Bone marrow (tissue), 2 donors: ENCODE data around the gene NRXN3.

Experiments used
- DNase-seq, 2 donors: peaks; one replicate each; lab custom pipeline; 2025; lab: John Stamatoyannopoulos, UW

The NRXN3 gene

DNA sequence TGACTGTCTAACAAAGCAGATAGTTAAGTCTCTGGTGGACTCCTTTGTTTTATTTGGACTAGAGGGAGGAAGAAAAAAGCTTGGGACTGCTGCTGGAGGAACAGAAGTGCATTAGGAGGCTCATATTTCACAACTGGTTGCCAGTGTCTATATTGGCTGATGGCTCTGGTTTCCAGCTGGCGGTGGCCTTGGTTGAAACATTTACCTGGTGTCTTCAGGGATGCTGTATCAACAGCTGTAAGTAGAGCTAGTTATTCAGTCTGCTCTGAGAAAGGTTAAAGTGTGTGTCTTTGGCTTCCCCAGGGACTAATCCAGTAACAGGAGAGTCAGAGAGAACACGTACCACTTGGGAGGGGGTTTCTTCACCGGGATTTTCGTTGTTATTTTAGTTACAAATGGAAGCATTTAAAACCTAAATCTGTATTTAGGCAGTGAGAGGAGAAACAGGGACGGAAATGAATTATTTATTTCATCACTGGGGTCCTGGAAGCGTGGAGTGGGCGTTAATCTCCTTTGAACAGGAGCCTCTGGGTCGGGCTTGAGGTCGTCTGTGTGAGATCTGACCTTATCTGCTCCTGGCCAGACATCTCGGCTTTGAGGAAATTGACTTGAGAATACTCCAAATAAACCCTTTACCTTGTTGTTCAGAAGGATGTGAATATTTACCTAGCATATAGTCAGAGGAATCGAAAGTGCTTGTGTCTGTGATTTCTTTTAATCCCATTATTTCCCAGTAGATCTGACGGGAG lies 149.9 kb downstream of the NRXN3 start:
- DNase-seq, result no peak

DNA sequence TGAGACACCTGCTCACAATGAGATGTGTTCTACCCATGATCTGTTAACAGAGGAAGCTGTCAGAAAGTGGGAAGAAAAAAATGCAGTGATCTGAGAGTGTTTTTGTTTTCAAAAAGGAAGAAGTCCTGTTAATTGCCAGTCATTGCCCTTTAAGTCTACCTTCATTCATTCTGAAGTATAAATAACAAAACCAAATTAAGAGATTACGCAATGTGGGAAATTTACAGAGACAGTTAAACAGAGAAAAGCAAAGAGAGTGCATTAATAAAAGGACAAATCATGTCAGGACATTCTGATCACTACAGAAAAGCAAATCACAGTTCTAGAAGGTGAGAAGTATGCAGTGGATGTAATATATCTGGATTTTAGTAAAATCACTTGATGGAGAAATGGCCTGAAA lies 154.2 kb downstream of the NRXN3 start:
- DNase-seq, result no peak

DNA sequence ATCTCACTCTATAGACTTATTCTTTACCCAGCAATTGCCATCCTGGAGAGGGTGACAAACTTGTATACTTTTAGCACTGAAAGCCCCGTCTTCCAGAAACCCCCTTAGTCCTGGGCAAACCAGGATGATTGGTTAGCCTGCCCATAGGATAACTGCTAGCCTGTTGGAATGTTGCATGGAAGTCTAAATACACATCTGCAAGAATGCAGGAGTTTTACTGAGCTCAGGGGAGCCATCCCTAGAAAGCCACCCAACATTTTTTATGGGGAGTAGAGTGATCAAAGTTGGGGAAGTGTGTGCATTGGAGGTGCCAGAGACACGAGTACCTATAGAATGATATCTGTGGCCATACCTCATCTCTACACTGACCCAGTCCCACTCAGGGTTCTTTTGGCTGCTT lies 155.7 kb downstream of the NRXN3 start:
- DNase-seq, result no peak

DNA sequence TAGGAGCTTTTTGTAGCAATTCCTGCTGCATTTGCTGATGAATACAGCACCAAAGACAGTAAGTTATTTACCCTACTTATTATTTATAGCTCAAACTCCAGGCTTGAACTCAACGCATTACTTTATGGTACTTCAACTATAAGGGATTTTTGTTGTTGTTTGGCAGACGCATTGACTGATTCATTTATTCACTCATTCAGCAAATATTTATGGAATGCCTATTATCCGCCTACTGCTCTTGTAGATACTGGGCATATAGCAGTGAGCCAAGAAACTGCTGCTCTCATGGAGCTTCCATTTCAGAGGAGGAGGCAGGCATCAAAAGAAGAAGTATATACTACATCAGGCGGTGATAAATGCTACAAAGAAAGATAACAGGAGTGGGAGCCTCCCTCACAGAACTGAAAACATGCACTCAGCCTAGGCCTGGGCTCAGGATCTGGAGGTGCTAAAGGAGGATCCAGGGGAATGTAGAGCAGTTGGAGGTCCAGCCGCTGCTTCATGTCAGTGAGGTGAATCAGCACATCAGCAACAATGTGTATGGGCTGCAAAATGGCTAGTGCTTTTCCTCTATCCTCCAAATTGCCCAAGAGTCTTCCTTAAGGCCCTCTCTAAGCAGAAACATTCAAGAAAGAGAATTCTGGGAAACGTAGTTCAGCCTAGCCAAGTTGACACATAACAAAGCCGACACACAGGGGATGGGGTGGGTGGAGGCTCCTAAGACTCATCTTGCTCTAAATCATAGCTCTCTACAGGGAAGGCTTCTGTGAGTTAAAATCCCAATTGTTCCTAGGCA lies 157.5 kb downstream of the NRXN3 start:
- DNase-seq, result no peak

DNA sequence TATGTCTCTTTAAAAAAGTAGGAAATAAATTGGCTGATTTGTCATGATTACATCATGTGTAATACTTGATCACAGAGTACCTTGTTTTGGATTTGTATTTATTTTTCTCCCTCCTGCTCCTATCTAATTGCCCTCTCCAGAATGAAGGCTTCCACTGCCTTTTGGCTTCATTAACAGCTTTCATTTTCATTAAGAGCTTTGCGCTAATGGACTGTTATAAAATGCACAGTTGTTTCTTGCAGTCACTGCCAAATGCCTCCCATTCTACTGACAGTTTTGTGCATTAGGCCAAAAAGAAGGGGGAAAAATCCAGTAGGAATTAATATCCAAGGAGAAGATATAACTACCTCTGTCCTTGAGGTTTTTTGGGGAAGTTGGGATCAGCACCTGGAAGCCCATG lies 159.2 kb downstream of the NRXN3 start:
- DNase-seq, result no peak

DNA sequence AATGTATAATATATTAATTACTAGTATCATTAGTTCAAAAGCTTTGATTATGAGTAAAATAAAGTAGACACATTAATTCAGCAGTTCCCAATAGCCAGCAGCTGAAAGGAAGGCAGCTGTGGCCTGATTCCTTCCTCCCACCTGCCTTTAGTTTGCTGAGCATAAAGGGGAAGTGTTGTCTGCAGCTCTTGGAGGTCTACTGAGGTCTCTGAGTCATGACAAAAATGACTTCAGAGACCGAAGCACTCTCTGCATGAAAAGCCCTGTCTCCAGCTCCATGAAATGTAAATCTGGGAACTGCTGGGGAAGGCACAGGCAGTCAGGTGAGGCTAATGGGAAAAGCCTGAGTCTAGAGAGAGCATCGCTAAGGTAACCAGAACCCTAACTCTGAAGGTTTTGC lies 165.4 kb downstream of the NRXN3 start:
- DNase-seq, result no peak

DNA sequence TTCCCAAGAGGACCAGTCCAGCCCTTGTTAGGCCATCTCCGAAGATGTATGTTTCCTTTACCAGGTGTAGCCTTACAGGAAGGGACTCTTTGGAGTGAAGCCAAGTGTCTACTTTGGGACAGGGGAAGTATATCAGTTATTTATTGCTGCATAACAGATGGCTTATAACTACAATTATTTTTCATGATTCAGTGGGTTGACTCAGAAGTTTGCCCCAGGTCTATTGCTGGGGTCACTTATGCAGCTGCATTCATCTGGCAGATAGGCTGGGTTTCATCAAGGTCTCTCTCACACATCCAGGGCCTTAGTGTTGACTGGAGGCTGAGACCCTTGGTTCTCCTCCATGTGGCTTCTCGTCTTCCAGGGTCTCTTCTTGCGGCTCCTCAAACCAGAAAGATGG lies 170.1 kb downstream of the NRXN3 start:
- DNase-seq, result no peak

DNA sequence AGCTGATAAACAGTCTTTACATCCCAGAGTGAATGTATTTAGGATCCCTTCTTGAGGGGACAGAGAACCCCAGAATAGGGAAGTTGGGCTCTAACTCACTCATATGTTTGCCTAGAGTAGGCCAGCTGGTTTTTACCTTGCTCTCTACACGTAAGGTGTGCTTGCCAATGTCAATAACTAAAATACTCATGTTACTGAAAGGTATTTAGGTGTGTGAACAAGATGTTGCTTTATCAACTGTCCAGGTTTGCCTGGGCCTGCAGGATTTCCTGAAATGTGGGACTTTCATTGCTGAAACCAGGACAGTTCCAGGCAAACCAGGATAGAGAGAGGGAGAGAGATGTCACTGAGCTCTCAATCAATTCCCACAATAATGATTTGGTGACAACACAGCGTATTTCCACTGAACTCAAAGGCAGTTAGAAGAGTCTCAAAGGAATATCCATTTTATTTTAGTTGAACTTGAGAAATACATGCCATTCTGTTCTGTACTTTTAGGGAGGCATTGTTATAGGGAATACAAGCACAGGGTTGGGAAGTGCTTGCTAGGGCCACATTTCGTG lies 171.7 kb downstream of the NRXN3 start:
- DNase-seq, result no peak

DNA sequence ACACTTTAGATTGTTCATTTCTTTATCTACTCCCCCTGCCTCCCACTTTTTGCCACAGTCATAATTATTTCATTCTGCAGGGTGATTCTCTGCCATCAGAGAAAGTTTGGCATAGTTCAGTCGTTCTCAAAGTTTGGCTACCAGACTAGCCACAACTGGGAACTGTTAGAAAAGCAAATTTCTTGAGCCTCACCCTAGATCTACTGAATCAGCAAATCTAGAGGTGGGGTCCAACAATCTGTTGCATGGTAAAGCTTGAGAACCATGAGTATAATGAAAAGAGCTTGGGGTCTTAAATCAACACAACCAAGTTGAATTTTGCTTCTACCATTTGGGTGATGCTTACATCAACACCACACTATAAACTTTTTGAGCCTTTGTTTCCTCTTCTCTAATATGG lies 172.7 kb downstream of the NRXN3 start:
- DNase-seq, result no peak

DNA sequence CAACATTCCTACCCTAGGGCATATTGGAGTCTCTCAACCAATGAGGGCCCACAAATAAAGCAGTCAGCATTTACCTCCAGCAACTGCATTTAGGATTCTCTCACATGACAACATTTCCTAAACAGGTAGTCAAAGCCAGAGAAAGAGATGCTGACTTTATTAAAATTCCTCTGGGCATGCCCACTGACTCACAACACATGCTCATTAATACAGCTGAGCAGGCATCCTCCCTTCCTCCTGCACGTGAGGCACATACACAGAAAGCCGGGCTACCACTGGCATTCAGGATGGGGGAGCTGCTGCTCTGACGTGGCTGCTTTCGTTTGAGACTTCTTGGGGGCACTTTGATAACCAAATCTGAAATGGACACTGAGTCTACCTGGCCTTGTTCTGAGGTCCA lies 174.1 kb downstream of the NRXN3 start:
- DNase-seq, result no peak

DNA sequence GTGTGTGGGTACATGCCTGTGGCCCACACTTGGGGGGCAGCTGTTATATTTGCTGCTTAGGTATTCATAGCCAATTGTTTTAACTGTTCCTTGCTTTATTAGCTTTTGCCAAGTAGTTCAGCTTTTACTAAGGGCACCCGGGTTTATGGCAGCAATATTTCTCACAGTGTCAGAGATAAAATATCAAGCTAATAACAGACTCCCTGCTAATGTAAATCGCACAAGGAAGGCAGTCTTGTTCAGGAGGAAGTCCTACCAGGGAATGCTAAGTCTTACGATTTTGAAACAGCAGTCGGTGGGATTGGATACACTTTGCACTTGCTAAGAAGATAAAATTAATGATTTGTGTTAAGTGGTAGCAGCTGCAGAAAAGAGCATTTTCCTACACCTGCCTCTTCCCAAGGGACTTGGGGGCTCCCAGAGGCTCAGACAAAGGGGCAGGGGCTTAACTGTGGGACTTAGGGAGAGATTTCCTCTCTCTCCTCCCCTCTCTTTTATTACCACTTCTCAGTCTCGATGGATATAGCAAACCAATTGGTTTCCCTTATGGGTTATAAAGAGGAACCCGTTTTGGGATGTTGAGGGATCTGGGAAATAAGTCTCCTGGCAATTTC lies 175.1 kb downstream of the NRXN3 start:
- no peak for DNase-seq

DNA sequence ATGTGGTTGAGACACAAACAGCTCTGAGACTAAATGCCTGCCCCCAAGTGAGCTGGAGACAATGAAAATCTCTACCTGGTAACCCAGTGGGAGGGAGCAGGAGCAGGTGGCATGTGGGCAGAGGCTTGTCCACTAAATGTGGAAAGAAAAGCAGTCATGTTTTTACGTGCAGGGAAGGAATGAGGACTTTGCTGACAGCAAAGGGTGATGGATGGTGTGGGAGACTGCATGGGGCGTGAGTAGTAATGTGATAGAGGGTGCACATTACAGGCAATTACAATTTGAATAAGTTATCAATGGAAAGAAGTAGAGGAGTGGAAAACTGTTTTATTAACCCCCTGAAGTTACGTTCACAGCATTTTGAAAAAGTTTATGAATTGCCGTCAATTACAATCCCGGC lies 176.6 kb downstream of the NRXN3 start:
- no peak for DNase-seq

DNA sequence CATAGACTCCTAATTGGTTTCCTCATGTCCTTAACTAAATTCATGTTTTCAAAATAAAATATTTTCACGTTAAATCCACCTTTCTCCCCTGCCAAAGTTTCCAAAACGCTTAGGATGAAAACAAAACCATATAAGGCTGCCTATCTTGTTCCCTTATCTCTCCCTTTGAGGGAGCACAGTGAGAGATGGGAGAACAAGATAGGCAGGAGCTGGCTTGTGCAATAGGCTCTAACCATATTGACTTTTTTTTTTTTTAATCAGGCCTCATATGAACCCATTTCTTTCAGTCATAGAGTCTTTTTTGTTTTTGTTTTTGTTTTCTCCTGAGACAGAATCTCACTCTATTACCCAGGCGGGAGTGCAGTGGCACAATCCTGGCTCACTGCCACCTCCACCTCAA lies 184.9 kb downstream of the NRXN3 start:
- no peak for DNase-seq

DNA sequence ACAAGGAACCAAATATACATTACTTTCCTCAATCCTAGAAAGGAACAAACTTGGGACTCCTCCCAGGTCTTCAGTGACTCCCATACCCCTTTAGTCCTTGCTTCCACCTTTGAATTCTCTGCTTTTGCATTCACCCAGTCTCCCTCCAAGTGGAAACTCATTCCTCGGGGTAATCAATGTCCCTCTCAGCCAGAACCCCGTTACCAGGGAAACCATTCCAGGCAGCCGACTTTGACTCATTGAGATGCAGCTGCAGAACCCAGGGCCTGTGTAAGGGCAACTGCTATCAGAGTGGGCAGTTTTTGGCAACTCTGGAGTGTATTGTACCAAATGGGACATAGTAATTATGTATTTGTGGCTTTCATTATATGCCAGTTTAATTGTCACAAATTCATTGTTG lies 186.2 kb downstream of the NRXN3 start:
- no peak for DNase-seq

DNA sequence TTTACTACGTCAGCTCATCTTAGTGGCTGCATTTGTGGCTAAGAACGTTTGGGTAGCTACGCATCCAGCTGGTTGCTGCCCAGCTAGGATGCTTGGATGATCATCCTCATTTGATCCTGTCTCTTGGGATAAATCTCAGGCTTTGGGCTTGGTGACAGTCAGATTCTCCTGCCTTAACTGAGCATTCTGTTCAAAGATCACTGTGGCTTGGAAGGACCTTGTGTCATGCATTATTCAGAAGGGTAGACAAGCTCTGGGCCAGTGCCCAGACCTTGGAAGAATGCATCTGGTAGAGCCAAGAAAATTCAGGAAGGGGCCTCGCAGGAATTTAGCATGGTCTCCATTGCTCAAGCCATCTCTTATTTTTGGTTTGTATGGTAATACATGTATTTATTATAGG lies 188.4 kb downstream of the NRXN3 start:
- no peak for DNase-seq

DNA sequence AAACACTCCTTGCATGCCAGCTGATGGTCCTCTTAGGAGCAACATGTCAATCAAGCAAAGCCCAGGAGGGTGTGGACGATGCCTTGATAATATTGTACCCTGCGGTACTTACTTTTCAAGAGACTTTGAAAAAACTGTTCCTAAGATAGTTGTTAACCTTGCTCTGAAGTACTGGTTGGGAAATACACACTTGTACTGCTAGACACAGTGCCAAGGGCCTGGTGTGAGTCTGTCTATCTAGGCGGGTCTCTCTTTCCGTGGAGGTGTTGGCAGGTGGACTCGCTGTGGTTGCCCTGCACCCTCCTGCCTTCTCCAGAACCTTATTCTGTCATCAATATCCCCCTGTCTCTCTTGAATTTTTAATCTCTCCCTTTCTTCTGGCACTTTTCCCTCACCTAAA lies 189.4 kb downstream of the NRXN3 start:
- DNase-seq, result no peak

DNA sequence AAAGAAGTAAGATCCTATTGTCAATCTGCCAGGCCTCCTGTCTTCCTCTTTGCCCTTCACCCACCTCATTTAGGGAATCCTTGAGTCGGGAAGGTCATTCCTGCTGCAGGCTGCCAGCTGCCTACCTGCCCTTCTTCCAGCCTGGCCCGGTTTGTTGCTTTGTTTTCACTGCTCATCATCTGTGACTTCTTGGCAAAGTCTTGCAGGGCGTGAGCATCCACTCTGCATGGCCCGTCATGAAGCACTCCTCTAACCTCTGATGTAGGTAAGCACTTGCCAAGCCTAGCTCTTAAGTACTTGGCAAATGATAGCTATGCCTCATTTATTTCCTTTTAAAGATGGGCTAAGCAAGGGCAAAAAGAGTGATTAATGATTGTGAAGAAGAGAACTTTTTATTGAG lies 192.8 kb downstream of the NRXN3 start:
- no peak for DNase-seq

DNA sequence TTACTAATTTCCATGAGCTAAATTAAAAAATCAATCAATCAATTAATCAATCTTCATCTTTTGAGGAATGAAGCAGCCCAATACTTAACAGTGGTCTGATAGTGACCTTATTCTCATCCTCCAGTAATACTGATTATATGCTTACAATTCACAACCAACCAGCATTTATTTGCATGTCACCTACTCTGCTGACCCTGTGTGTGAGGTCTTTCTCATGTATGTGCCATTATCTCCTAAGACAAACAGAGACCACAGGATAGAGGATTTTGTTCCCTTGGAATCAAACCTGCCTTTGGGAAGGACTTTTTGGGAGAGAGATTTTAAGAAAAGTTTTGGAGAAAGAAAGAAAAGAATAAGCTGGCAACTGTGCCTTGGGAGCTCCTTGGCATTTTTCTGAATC lies 197.2 kb downstream of the NRXN3 start:
- no peak for DNase-seq

DNA sequence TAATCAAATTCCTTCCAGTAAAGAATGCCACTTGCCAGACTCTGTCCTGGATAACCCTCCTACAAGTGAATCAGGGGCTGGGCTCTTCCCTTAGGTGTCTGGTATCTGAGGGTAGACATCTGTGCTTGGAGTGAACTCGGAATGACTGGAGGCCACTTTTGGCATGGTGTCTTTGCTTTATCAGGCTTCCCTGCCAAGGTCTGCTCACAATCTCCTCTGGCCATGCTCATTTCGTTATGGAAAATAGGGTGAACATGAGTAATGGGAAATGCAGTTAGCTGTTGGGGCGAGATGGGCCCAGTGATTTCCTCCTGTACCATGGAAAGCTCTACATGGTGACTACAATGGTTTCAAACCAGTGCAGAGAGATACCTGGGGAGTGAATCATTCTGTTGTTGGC lies 212.9 kb downstream of the NRXN3 start:
- DNase-seq, result no peak

DNA sequence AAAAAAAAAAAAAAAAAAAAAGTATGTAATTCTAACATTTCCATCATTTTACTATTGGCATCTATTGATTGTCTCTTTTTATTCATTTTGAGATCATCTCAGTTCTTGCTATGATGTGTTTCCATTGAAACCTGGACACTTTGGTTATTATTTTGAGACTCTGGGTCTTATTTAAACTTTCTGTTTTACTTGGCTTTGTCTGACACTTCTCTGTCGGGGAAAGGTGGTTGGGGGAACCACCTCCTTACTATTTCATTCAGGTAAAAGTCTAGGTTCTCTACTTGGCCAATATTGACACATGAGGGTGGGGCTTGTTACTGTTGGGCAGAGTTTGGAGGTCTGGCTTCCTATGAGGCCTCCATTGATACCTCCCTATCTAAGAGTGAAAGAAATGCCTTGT lies 228.0 kb downstream of the NRXN3 start:
- no peak for DNase-seq

DNA sequence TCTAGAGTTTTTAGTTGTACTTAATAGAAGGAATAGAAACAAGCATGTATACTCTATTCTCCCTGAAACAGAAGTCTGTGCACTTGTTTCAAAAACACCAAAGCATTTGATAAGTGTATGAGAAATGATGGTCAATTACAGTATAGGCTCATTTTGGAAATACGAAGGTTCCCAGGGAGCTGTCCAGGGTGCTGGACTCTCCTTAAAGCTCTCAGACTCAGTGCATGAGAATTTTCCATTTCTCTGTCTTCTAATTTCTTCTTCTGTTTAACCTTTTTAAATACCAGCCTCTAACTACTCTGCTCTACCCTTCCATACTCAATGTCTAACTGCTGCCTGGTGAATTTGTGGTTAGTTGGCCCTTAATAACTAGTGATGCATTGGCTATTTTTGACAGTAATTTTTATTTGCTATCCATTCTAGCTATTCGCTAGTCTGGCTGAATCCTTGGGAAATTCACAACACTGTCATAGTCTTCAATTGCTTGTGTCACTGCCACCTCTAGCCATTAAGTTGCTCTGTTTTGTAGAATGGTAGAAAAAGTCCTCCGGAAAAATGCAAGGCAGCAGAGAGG lies 229.2 kb downstream of the NRXN3 start:
- DNase-seq, result no peak

DNA sequence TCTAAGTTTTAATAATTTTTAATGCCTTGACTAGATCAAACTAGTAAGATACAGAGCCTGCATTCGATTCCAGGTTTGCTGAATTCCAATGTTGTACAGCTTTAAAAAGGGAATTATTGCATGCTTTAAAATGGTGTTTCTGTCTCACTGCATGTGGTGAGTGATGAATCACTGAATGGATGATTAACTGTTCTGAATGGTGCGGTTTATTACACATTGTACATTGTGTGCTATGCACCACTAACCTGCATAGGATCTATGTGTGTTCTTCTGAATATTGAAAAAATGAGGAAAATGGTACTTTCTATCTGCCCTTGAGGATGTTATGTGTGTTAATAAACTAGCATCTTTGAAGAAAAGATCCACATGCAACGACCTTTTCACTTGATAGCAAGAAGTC lies 231.7 kb downstream of the NRXN3 start:
- DNase-seq, result no peak
